Type B pancreatic cell (in vitro differentiated cells): Measurements from ENCODE around the gene ITGBL1. TPM values are rescaled to one million over a fixed set of nuclear protein-coding genes. Genes with fewer than 3 reads are reported as not detected.

ENCODE experiments used
- DNase-seq: peaks from one replicate; pipeline ENCODE4 v3.0.0; 2021; ENCODE audit warnings: mixed read lengths; ENCODE audit not compliant: unreplicated experiment; ENCODE audit errors: extremely low spot score
- H3K27ac Mint-ChIP-seq: 2 replicates; pipeline ENCODE4 v1.8.0; 2021; ENCODE audit warnings: mild to moderate bottlenecking, mixed read lengths
- H3K27me3 Mint-ChIP-seq: 2 replicates; pipeline ENCODE4 v1.8.0; 2021; ENCODE audit warnings: mixed read lengths
- H3K36me3 Mint-ChIP-seq: 2 replicates; pipeline ENCODE4 v1.8.0; 2021; ENCODE audit warnings: mixed read lengths
- H3K4me1 Mint-ChIP-seq: one replicate; pipeline ENCODE4 v1.8.0; 2021; ENCODE audit warnings: mixed read lengths; ENCODE audit not compliant: unreplicated experiment
- H3K4me3 Mint-ChIP-seq: 2 replicates; pipeline ENCODE4 v1.8.0; 2021; ENCODE audit warnings: mild to moderate bottlenecking, mixed read lengths
- H3K9me3 Mint-ChIP-seq: 2 replicates; pipeline ENCODE4 v1.8.0; 2021; ENCODE audit warnings: mixed read lengths
- CTCF ChIP-seq: fragments of 200-600 bp; sonication (generic); conservative IDR thresholded peaks from 2 replicates; pipeline ENCODE4 v1.5.0; 2021; ENCODE audit warnings: antibody characterized with exemption, mild to moderate bottlenecking
- long read RNA-seq: library from polyadenylated mRNA; unstranded; transcript quantifications from one replicate; pipeline ENCODE4 v2.0.0, GENCODE V29; 2020
- total RNA-seq: library from RNA; stranded (reverse); gene quantifications from 2 replicates; pipeline ENCODE4 v1.2.1, GENCODE V29; 2021; ENCODE audit warnings: low replicate concordance

Gene ITGBL1
- 0.14 TPM in 2 replicates for total RNA-seq
- long read RNA-seq, result 0 reads

DNA sequence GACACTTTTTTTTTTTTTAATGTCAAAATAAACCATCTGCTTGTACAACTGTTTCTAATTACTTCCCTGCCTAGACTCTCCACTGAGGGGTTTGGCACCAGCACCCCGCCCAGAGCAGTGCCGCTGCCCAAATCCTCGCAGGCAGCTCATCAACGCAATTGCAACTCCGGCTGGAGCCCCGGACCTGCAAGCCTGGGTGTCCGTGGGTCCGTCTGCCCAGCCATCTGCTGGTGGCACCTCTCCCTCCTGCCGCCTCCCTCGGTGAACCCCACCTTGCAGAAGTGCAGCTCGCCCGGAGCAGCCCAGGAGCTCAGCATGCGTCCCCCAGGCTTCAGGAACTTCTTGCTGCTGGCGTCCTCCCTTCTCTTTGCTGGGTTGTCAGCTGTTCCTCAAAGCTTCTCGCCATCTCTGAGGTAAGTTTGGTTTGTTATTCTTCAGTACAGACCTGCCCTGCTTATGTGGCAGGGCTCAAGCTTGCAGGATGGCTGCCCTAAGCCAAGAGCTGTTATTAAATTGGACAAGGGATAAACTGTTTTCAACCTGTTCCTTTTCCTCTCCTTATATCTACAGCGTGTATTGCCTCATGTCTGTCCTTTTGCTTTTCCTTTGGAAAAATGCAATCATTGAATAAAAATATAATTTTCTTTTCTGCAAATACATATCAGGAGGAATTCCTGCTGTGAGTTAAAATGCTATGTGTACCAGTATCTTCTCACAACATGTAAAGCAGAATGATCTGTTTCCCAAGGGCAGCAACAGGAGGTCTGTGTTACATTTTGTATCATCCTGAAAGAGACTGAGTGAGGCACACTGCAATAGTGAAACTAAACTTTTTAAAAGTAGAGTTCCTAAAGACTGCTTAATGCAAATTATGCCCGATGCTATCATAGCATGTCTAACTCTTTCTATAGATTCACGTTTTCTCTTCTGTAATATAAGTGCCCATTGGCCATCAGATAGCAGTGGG lies at the start of gene ITGBL1:
Gene ITGBL1 (plus strand): TSS at position 157 of the 967 bp plus-strand sequence. CDS start 159 bp downstream, at position 316.
- TF ChIP-seq CTCF, result no peak
- no peaks in the 10 kb centered on the region for H3K9me3 Mint-ChIP-seq
- no peak within 1 kb of the TSS for H3K4me3 Mint-ChIP-seq
- peaks cover 3% of the 10 kb centered on the region for H3K27me3 Mint-ChIP-seq
- H3K4me1 Mint-ChIP-seq, result peaks cover 4% of the 10 kb centered on the region
- H3K27ac Mint-ChIP-seq, result peak within 1 kb of the TSS; percentile 5
- H3K36me3 Mint-ChIP-seq, result no peaks in the 10 kb centered on the region
- DNase-seq, result no peak

- Mint-ChIP-seq H3K27me3 (peaks cover 25% of the 10 kb centered on the region), H3K36me3 (no peaks in the 10 kb centered on the region), H3K27ac (no peak overlapping the region), H3K4me1 (no peaks in the 10 kb centered on the region), H3K4me3 (no peak overlapping the region), H3K9me3 (no peaks in the 10 kb centered on the region)
- no peak for TF ChIP-seq CTCF
- no peak for DNase-seq
Measured at GRCh38 chr13:101406791-101407190, 45.7 kb upstream of the ITGBL1 start.

DNA sequence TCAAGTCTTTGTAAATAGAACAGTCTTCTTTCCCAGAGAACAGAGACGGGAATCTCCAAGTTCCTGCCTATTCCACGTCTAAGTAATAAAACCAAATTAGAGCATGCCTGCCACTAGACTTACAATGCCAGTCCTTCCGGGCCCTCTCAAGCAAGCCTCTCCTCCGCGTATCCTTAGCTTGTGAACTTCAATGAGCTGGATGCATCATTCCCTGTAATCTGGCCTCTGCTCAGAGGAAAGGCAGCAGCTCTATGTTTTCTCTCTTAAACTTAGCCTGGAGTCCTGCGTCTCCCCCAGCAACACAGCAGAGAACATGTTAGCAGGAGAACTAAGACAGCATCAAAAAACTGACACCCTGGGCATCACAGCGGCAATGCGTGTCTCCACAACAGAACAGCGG lies 44.3 kb upstream of the ITGBL1 start:
- no peak overlapping the region for H3K27ac Mint-ChIP-seq
- no peak for DNase-seq
- H3K4me3 Mint-ChIP-seq, result no peak overlapping the region
- no peak for TF ChIP-seq CTCF
- H3K27me3 Mint-ChIP-seq, result peaks cover 35% of the 10 kb centered on the region
- no peaks in the 10 kb centered on the region for H3K4me1 Mint-ChIP-seq
- no peaks in the 10 kb centered on the region for H3K36me3 Mint-ChIP-seq
- H3K9me3 Mint-ChIP-seq, result no peaks in the 10 kb centered on the region

DNA sequence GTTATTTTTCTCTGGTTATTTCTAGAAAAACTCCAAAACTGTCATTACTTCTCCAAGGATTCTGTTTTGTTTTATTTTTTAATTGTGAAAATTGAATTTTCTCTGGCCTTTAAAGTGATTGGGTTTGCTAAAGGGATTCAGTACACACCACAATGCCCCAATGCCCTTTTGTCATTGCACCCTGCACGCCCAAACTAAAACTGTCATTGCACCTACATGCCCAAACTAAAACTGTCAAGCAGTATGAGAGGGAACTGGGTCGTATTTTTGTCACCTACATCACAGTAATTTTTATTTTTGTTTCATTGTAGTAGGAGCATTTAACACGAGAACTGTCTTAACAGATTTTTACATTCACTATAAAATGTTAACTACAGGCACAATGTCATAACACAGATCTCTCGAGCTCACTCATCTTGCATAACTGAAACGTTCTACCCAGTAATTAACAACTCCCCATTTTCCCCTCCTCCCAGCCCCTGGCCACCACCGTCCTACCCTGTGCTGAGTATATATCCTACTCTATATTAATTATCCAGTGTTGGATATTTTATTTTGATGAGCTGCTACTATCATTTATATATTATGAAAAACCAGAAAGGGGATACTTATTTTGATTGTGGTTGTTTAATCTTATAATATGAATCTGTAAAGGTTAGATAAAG lies 43.4 kb upstream of the ITGBL1 start:
- Mint-ChIP-seq H3K27ac (no peak overlapping the region), H3K27me3 (peaks cover 40% of the 10 kb centered on the region), H3K4me1 (no peaks in the 10 kb centered on the region), H3K4me3 (no peak overlapping the region), H3K36me3 (no peaks in the 10 kb centered on the region), H3K9me3 (no peaks in the 10 kb centered on the region)
- DNase-seq, result no peak
- no peak for TF ChIP-seq CTCF

GRCh38 chr13:101412076-101412475 lies 40.4 kb upstream of the ITGBL1 start:
- Mint-ChIP-seq H3K36me3 (no peaks in the 10 kb centered on the region), H3K9me3 (no peaks in the 10 kb centered on the region), H3K4me3 (no peak overlapping the region), H3K27ac (no peak overlapping the region), H3K4me1 (no peaks in the 10 kb centered on the region), H3K27me3 (peaks cover 58% of the 10 kb centered on the region)
- no peak for TF ChIP-seq CTCF
- no peak for DNase-seq
